ENCODE results near the gene PRKAB2.
"Not testable (repeated sequence)": the region's sequence is repeated elsewhere in the genome, so short reads cannot be mapped to it uniquely, and the experiment has no call there.

Gene PRKAB2

GRCh38 chr1:147109041-147109440 is 63.2 kb downstream of the PRKAB2 start:
- DNase-seq, result no peak

DNA sequence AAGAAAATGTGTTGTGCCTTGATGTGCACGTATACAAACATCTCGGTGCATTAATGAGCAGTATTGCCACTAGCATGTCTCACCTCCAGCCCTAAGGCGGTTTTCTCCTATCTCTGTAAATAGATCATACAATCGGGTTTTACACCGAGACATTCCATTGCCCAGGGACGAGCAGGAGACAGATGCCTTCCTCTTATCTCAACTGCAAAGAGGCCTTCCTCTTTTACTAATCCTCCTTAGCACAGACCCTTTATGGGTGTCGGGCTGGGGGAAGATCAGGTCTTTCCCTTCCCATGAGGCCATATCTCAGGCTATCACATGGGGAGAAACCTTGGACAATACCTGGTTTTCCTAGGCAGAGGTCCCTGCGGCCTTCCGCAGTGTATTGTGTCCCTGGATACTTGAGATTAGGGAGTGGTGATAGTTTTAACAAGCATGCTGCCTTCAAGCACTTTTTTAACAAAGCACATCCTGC is 65.8 kb downstream of the PRKAB2 start:
- not testable (repeated sequence) for DNase-seq

DNA sequence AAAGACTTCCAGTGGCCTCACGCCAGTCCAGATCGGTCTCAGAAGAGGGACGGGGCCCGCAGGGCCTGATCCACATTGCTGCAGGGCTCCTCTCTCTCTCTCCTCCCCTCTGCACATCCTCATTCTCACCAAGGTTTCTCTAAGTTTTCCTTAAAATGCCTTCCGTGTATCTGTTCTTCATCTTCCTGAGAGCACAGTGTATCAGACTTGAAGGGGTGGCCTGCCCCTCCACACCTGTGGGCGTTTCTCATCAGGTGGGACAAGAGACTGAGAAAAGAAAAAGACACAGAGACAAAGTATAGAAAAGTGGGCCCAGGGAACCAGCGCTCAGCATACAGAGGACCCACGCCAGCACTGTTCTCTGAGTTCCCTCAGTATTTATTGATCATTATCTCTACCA is 66.4 kb downstream of the PRKAB2 start:
- no peak for DNase-seq

Data from stimulated activated CD8-positive, alpha-beta memory T cell treated with anti-CD3 and anti-CD28 coated beads, Interleukin-4, amount 100 ng/mL, for 48 hours (primary cell).